Neuronal stem cell (in vitro differentiated cells): ENCODE data around the gene OOSP3.
A peak's percentile ranks its signal among the peaks of the same experiment; 100 is the strongest.

Experiments
- DNase-seq: peaks from one replicate; pipeline ENCODE4 v3.0.0-alpha.2; 2013; ENCODE audit warnings: low spot score
- H2AFZ ChIP-seq: one replicate; pipeline ENCODE4 v1.6.1; 2013; ENCODE audit warnings: mild to moderate bottlenecking, low read length, inconsistent platforms
- H2AK5ac ChIP-seq: 2 replicates; pipeline ENCODE4 v1.6.1; 2013; ENCODE audit warnings: low read depth, mild to moderate bottlenecking, inconsistent platforms, low read length, moderate library complexity, mixed read lengths
- H2BK120ac ChIP-seq: 2 replicates; pipeline ENCODE4 v1.6.1; 2013; ENCODE audit warnings: low read depth, mild to moderate bottlenecking, inconsistent platforms, low read length, moderate library complexity, mixed read lengths
- H2BK12ac ChIP-seq: one replicate; pipeline ENCODE4 v1.6.1; 2013; ENCODE audit warnings: low read length, inconsistent platforms
- H2BK15ac ChIP-seq: 2 replicates; pipeline ENCODE4 v1.6.1; 2013; ENCODE audit warnings: mild to moderate bottlenecking, low read length, inconsistent platforms, mixed read lengths
- H2BK5ac ChIP-seq: one replicate; pipeline ENCODE4 v1.6.1; 2013; ENCODE audit warnings: inconsistent platforms, mild to moderate bottlenecking, low read length, moderate library complexity
- H3K14ac ChIP-seq: one replicate; pipeline ENCODE4 v1.6.1; 2013; ENCODE audit warnings: low read length, inconsistent platforms
- H3K18ac ChIP-seq: 2 replicates; pipeline ENCODE4 v1.6.1; 2013; ENCODE audit warnings: low read length, inconsistent platforms
- H3K23ac ChIP-seq: 2 replicates; pipeline ENCODE4 v1.6.1; 2013; ENCODE audit warnings: low read depth, mild to moderate bottlenecking, mixed read lengths, low read length, inconsistent platforms; ENCODE audit not compliant: poor library complexity
- H3K27ac ChIP-seq: replicated peaks from 3 replicates; pipeline ENCODE4 v1.5.1; 2013; ENCODE audit warnings: low read length, inconsistent platforms
- H3K27me3 ChIP-seq, 3 experiments: 2 replicates each; pipeline ENCODE4 v1.6.1; 2013; ENCODE audit warnings: low read length in 3 of 3, mild to moderate bottlenecking in 2 of 3, inconsistent platforms in 1 of 3, low read depth in 1 of 3, mixed read lengths in 1 of 3, moderate library complexity in 1 of 3; ENCODE audit not compliant: control insufficient read depth in 3 of 3, insufficient read depth in 3 of 3
- H3K36me3 ChIP-seq, 2 donors: replicated peaks in 1 of 2; 2 replicates each; pipeline ENCODE4 v1.6.1; 2013; ENCODE audit warnings: low read length in 2 of 2; ENCODE audit not compliant: control insufficient read depth in 2 of 2, insufficient read depth in 2 of 2
- H3K4ac ChIP-seq: 2 replicates; pipeline ENCODE4 v1.6.1; 2013; ENCODE audit warnings: inconsistent platforms, mild to moderate bottlenecking, low read length, moderate library complexity
- H3K4me1 ChIP-seq, 2 donors: 1 replicate in 1 of 2; 2 replicates in 1 of 2; pipeline ENCODE4 v1.6.1; 2013; ENCODE audit warnings: low read length in 2 of 2, low read depth in 1 of 2; ENCODE audit not compliant: control insufficient read depth in 2 of 2, insufficient read depth in 1 of 2
- H3K4me2 ChIP-seq: one replicate; pipeline ENCODE4 v1.6.1; 2013; ENCODE audit warnings: mild to moderate bottlenecking, low read length, inconsistent platforms; ENCODE audit not compliant: insufficient read depth, poor library complexity, severe bottlenecking
- H3K4me3 ChIP-seq, 2 donors: 2 replicates each; pipeline ENCODE4 v1.5.1; 2013; ENCODE audit warnings: low read length in 2 of 2, mild to moderate bottlenecking in 2 of 2, inconsistent platforms in 1 of 2, moderate library complexity in 1 of 2
- H3K79me1 ChIP-seq: one replicate; pipeline ENCODE4 v1.6.1; 2013; ENCODE audit warnings: low read depth, mild to moderate bottlenecking, inconsistent platforms, low read length, moderate library complexity
- H3K9ac ChIP-seq: one replicate; pipeline ENCODE4 v1.6.1; 2013; ENCODE audit warnings: mild to moderate bottlenecking, low read depth, low read length, inconsistent platforms; ENCODE audit not compliant: poor library complexity
- H3K9me3 ChIP-seq, 2 donors: replicated peaks in 1 of 2; 2 replicates each; pipeline versions ENCODE3 to v1.6.1; 2013; ENCODE audit warnings: low read length in 2 of 2, mild to moderate bottlenecking in 2 of 2, inconsistent platforms in 1 of 2, low read depth in 1 of 2, mixed read lengths in 1 of 2, moderate library complexity in 1 of 2; ENCODE audit not compliant: control insufficient read depth in 2 of 2, insufficient read depth in 1 of 2
- H4K8ac ChIP-seq: one replicate; pipeline ENCODE4 v1.6.1; 2013; ENCODE audit warnings: low read depth, mild to moderate bottlenecking, inconsistent platforms, low read length, moderate library complexity
- H4K91ac ChIP-seq: one replicate; pipeline ENCODE4 v1.6.1; 2013; ENCODE audit warnings: low read length, low read depth, mild to moderate bottlenecking, inconsistent platforms; ENCODE audit not compliant: poor library complexity
- WGBS, 2 donors: extraction: QIAGEN DNeasy Blood & Tissue Kit; methylation state at CpG; one replicate each; pipeline ENCODE4 v1.1.7; 2013; ENCODE audit warnings: missing lambda C conversion rate in 2 of 2, mixed read lengths in 1 of 2; ENCODE audit not compliant: insufficient read length in 2 of 2, insufficient replicate concordance in 1 of 2; ENCODE audit errors: extremely low coverage in 2 of 2; 5-methylcytosine and 5-hydroxymethylcytosine counted together

The OOSP3 gene

GRCh38 chr11:59891781-59892181 lies 13.2 kb downstream of the OOSP3 start:
- Histone ChIP-seq H3K23ac (peak overlapping the region; percentile 5), H3K79me1 (no peaks in the 10 kb centered on the region), H3K14ac (no peak overlapping the region), H4K91ac (no peak overlapping the region), H2BK5ac (no peak overlapping the region), H3K18ac (peak overlapping the region; percentile 88), H3K4me3 (no peak overlapping the region), H3K4me2 (no peak overlapping the region), H2BK15ac (no peak overlapping the region), H3K4me1 (peaks cover 0 to 7% of the 10 kb centered on the region in 2 donors), H3K27ac (no peak overlapping the region), H3K27me3 (no peaks in the 10 kb centered on the region), H3K36me3 (no peaks in the 10 kb centered on the region), H3K9me3 (peaks cover 0 to 2% of the 10 kb centered on the region in 2 donors), H2AFZ (peak overlapping the region; percentile 9), H2BK12ac (no peak overlapping the region), H2BK120ac (no peak overlapping the region), H3K9ac (peak overlapping the region; percentile 45), H2AK5ac (no peak overlapping the region), H3K4ac (no peak overlapping the region), H4K8ac (no peak overlapping the region)
- DNase-seq = peak; percentile 15
- no CpG with 5 or more reads among the region's 4 CpGs for WGBS, 2 donors

GRCh38 chr11:59894616-59895015 lies 16.0 kb downstream of the OOSP3 start:
- no peak overlapping the region for H3K23ac ChIP-seq
- no peak overlapping the region for H2BK12ac ChIP-seq
- no peak overlapping the region for H2BK15ac ChIP-seq
- H4K91ac ChIP-seq = no peak overlapping the region
- no peak overlapping the region for H2BK5ac ChIP-seq
- no peak overlapping the region for H2BK120ac ChIP-seq
- H3K4me2 ChIP-seq = no peak overlapping the region
- H3K9ac ChIP-seq = no peak overlapping the region
- H2AK5ac ChIP-seq = no peak overlapping the region
- H2AFZ ChIP-seq = no peak overlapping the region
- no peak overlapping the region for H3K4ac ChIP-seq
- no peaks in the 10 kb centered on the region for H3K27me3 ChIP-seq
- no peak overlapping the region for H3K18ac ChIP-seq
- H3K27ac ChIP-seq = no peak overlapping the region
- WGBS, 2 donors = no CpG with 5 or more reads among the region's 1 CpG
- H4K8ac ChIP-seq = no peak overlapping the region
- no peaks in the 10 kb centered on the region for H3K79me1 ChIP-seq
- no peak for DNase-seq
- no peak overlapping the region for H3K4me3 ChIP-seq
- peaks cover 0 to 7% of the 10 kb centered on the region in 2 donors for H3K4me1 ChIP-seq
- no peaks in the 10 kb centered on the region for H3K36me3 ChIP-seq
- H3K9me3 ChIP-seq = peaks cover 0 to 2% of the 10 kb centered on the region in 2 donors
- no peak overlapping the region for H3K14ac ChIP-seq

DNA sequence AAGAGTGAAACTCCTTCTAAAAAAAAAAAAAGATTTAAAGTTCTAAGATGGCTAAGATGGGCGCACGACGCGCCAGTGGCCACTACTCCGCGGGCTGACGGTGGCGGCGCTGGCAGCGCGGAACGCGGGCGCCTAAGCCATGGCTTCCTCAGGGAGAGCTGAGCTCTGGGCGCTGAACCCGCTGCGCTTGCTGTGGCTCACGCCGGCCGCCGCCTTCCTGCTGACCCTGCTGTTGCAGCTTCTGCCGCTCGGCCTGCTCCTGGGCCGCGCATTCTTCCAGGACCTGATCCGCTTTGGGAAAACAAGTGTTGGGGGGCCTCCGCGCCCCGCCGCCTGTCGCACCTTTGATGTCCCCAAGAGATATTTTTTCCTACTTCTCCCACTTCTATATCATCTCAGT lies 19.5 kb downstream of the OOSP3 start:
- Histone ChIP-seq H3K27ac (no peak overlapping the region), H3K23ac (no peak overlapping the region), H3K9ac (no peak overlapping the region), H2BK12ac (no peak overlapping the region), H3K4me3 (no peak overlapping the region), H3K4ac (no peak overlapping the region), H2BK5ac (no peak overlapping the region), H3K18ac (no peak overlapping the region), H3K4me1 (no peaks in the 10 kb centered on the region), H4K8ac (no peak overlapping the region), H4K91ac (no peak overlapping the region), H2AK5ac (no peak overlapping the region), H3K4me2 (no peak overlapping the region), H3K79me1 (no peaks in the 10 kb centered on the region), H2AFZ (no peak overlapping the region), H3K9me3 (no peaks in the 10 kb centered on the region), H2BK120ac (no peak overlapping the region), H3K14ac (no peak overlapping the region), H3K27me3 (no peaks in the 10 kb centered on the region), H2BK15ac (no peak overlapping the region), H3K36me3 (no peaks in the 10 kb centered on the region)
- WGBS, 2 donors = no CpG with 5 or more reads among the region's 31 CpGs
- DNase-seq = no peak

GRCh38 chr11:59898650-59899049 lies 20.1 kb downstream of the OOSP3 start:
- no peak overlapping the region for H3K18ac ChIP-seq
- H3K4me1 ChIP-seq = no peaks in the 10 kb centered on the region
- H3K9me3 ChIP-seq = no peaks in the 10 kb centered on the region
- no peak overlapping the region for H3K9ac ChIP-seq
- H2AK5ac ChIP-seq = no peak overlapping the region
- no peak overlapping the region for H2BK15ac ChIP-seq
- H3K4me3 ChIP-seq = no peak overlapping the region
- H3K14ac ChIP-seq = no peak overlapping the region
- no peak overlapping the region for H2AFZ ChIP-seq
- H3K79me1 ChIP-seq = no peaks in the 10 kb centered on the region
- H4K8ac ChIP-seq = no peak overlapping the region
- H3K4me2 ChIP-seq = no peak overlapping the region
- no peak overlapping the region for H3K4ac ChIP-seq
- no peak overlapping the region for H4K91ac ChIP-seq
- no peaks in the 10 kb centered on the region for H3K36me3 ChIP-seq
- H3K23ac ChIP-seq = no peak overlapping the region
- no CpG with 5 or more reads among the region's 7 CpGs for WGBS, 2 donors
- H3K27ac ChIP-seq = no peak overlapping the region
- H2BK12ac ChIP-seq = no peak overlapping the region
- no peaks in the 10 kb centered on the region for H3K27me3 ChIP-seq
- H2BK5ac ChIP-seq = no peak overlapping the region
- no peak for DNase-seq
- no peak overlapping the region for H2BK120ac ChIP-seq
